Stimulated activated memory B cell treated with anti-CD40 and anti-IgM and Interleukin-4, amounts not matched to agents 10 μg/mL and 1 μg/mL and 100 μg/mL, for 72 hours (primary cell): ENCODE data around the gene LRSAM1.

Experiments used
- ATAC-seq: fragments of 150-1000 bp; cut with Tn5 transposase; 2 replicates; pipeline ENCODE4 v1.10.0; 2021
- H3K27ac Mint-ChIP-seq: one replicate; pipeline ENCODE4 v1.8.0; 2022; ENCODE audit warnings: mild to moderate bottlenecking, mixed read lengths
- H3K27me3 Mint-ChIP-seq: one replicate; pipeline ENCODE4 v1.8.0; 2022; ENCODE audit warnings: mixed read lengths
- H3K36me3 Mint-ChIP-seq: one replicate; pipeline ENCODE4 v1.8.0; 2022; ENCODE audit warnings: mixed read lengths
- H3K4me1 Mint-ChIP-seq: one replicate; pipeline ENCODE4 v1.8.0; 2022; ENCODE audit warnings: mixed read lengths
- H3K4me3 Mint-ChIP-seq: one replicate; pipeline ENCODE4 v1.8.0; 2022; ENCODE audit warnings: mild to moderate bottlenecking, moderate library complexity, mixed read lengths
- H3K9me3 Mint-ChIP-seq: one replicate; pipeline ENCODE4 v1.8.0; 2022; ENCODE audit warnings: mixed read lengths

Gene LRSAM1

GRCh38 chr9:127421057-127421456 lies 30.3 kb upstream of the LRSAM1 start:
- no peak for ATAC-seq
- H3K36me3 Mint-ChIP-seq = peaks cover 5% of the 10 kb centered on the region
- H3K4me3 Mint-ChIP-seq = no peak overlapping the region
- H3K9me3 Mint-ChIP-seq = no peaks in the 10 kb centered on the region
- no peaks in the 10 kb centered on the region for H3K27me3 Mint-ChIP-seq
- peaks cover 41% of the 10 kb centered on the region for H3K4me1 Mint-ChIP-seq
- no peak overlapping the region for H3K27ac Mint-ChIP-seq

GRCh38 chr9:127422133-127422782 lies 29.1 kb upstream of the LRSAM1 start:
- Mint-ChIP-seq H3K27ac (peak overlapping the region; percentile 98), H3K9me3 (no peaks in the 10 kb centered on the region), H3K4me3 (no peak overlapping the region), H3K36me3 (peaks cover 13% of the 10 kb centered on the region), H3K4me1 (peaks cover 52% of the 10 kb centered on the region), H3K27me3 (no peaks in the 10 kb centered on the region)
- no peak for ATAC-seq

- H3K4me1 Mint-ChIP-seq = peaks cover 52% of the 10 kb centered on the region
- H3K27me3 Mint-ChIP-seq = no peaks in the 10 kb centered on the region
- peak overlapping the region; percentile 98 for H3K27ac Mint-ChIP-seq
- peak overlapping the region; percentile 97 for H3K4me3 Mint-ChIP-seq
- no peak for ATAC-seq
- peaks cover 14% of the 10 kb centered on the region for H3K36me3 Mint-ChIP-seq
- H3K9me3 Mint-ChIP-seq = no peaks in the 10 kb centered on the region
Measured at GRCh38 chr9:127422787-127423186, 28.5 kb upstream of the LRSAM1 start.

GRCh38 chr9:127423476-127423933 lies 27.8 kb upstream of the LRSAM1 start:
- Mint-ChIP-seq H3K9me3 (no peaks in the 10 kb centered on the region), H3K4me3 (peak overlapping the region; percentile 97), H3K27ac (peak overlapping the region; percentile 98), H3K27me3 (no peaks in the 10 kb centered on the region), H3K4me1 (peaks cover 51% of the 10 kb centered on the region), H3K36me3 (peaks cover 21% of the 10 kb centered on the region)
- ATAC-seq = no peak

- H3K36me3 Mint-ChIP-seq = peaks cover 22% of the 10 kb centered on the region
- H3K4me1 Mint-ChIP-seq = peaks cover 46% of the 10 kb centered on the region
- peak within 1 kb of the TSS; percentile 98 for H3K27ac Mint-ChIP-seq
- H3K27me3 Mint-ChIP-seq = no peaks in the 10 kb centered on the region
- peak within 1 kb of the TSS; percentile 97 for H3K4me3 Mint-ChIP-seq
- ATAC-seq = peak; percentile 95
- no peaks in the 10 kb centered on the region for H3K9me3 Mint-ChIP-seq
Measured at GRCh38 chr9:127423934-127424675, 27.2 kb upstream of the LRSAM1 start, which contains the start of gene ZNF79. Gene ZNF79, plus strand, starts transcription at chr9:127424382. Its CDS starts 406 bp downstream, at chr9:127424788.

GRCh38 chr9:127424676-127424999 lies 26.7 kb upstream of the LRSAM1 start:
- H3K9me3 Mint-ChIP-seq = no peaks in the 10 kb centered on the region
- H3K4me3 Mint-ChIP-seq = peak overlapping the region; percentile 97
- peaks cover 46% of the 10 kb centered on the region for H3K4me1 Mint-ChIP-seq
- no peaks in the 10 kb centered on the region for H3K27me3 Mint-ChIP-seq
- H3K36me3 Mint-ChIP-seq = peaks cover 23% of the 10 kb centered on the region
- H3K27ac Mint-ChIP-seq = peak overlapping the region; percentile 98
- ATAC-seq = peak; percentile 48

- Mint-ChIP-seq H3K4me1 (peaks cover 46% of the 10 kb centered on the region), H3K9me3 (no peaks in the 10 kb centered on the region), H3K27me3 (no peaks in the 10 kb centered on the region), H3K27ac (peak overlapping the region; percentile 53), H3K4me3 (peak overlapping the region; percentile 5), H3K36me3 (peaks cover 39% of the 10 kb centered on the region)
- no peak for ATAC-seq
Measured at GRCh38 chr9:127426756-127427155, 24.6 kb upstream of the LRSAM1 start.

- Mint-ChIP-seq H3K4me3 (no peak overlapping the region), H3K27ac (no peak overlapping the region)
- no peak for ATAC-seq
Measured at GRCh38 chr9:127428348-127428747, 23.0 kb upstream of the LRSAM1 start.

GRCh38 chr9:127430415-127430814 lies 20.9 kb upstream of the LRSAM1 start:
- ATAC-seq = no peak
- peaks cover 70% of the 10 kb centered on the region for H3K36me3 Mint-ChIP-seq
- no peaks in the 10 kb centered on the region for H3K27me3 Mint-ChIP-seq
- peaks cover 15% of the 10 kb centered on the region for H3K4me1 Mint-ChIP-seq
- H3K27ac Mint-ChIP-seq = no peak overlapping the region
- H3K4me3 Mint-ChIP-seq = no peak overlapping the region
- no peaks in the 10 kb centered on the region for H3K9me3 Mint-ChIP-seq

More at GRCh38 chr9:127428348-127428747, 23.0 kb upstream of the LRSAM1 start:
- Mint-ChIP-seq H3K4me1 (peaks cover 31% of the 10 kb centered on the region), H3K27me3 (no peaks in the 10 kb centered on the region), H3K36me3 (peaks cover 50% of the 10 kb centered on the region), H3K9me3 (no peaks in the 10 kb centered on the region)

- H3K27me3 Mint-ChIP-seq = no peaks in the 10 kb centered on the region
- H3K36me3 Mint-ChIP-seq = peaks cover 88% of the 10 kb centered on the region
- ATAC-seq = no peak
- H3K4me3 Mint-ChIP-seq = no peak overlapping the region
- no peaks in the 10 kb centered on the region for H3K4me1 Mint-ChIP-seq
- no peaks in the 10 kb centered on the region for H3K9me3 Mint-ChIP-seq
- no peak overlapping the region for H3K27ac Mint-ChIP-seq
Measured at GRCh38 chr9:127437497-127438264, 13.6 kb upstream of the LRSAM1 start.

GRCh38 chr9:127438394-127438793 lies 12.9 kb upstream of the LRSAM1 start:
- no peak for ATAC-seq
- Mint-ChIP-seq H3K4me1 (no peaks in the 10 kb centered on the region), H3K27me3 (no peaks in the 10 kb centered on the region), H3K27ac (no peak overlapping the region), H3K4me3 (no peak overlapping the region), H3K36me3 (peaks cover 88% of the 10 kb centered on the region), H3K9me3 (no peaks in the 10 kb centered on the region)

GRCh38 chr9:127444283-127444920 lies 6.9 kb upstream of the LRSAM1 start:
- no peaks in the 10 kb centered on the region for H3K27me3 Mint-ChIP-seq
- H3K4me1 Mint-ChIP-seq = peaks cover 11% of the 10 kb centered on the region
- no peak overlapping the region for H3K4me3 Mint-ChIP-seq
- peaks cover 10% of the 10 kb centered on the region for H3K9me3 Mint-ChIP-seq
- no peak for ATAC-seq
- H3K36me3 Mint-ChIP-seq = peaks cover 97% of the 10 kb centered on the region
- no peak overlapping the region for H3K27ac Mint-ChIP-seq

GRCh38 chr9:127444921-127445850 lies 6.1 kb upstream of the LRSAM1 start:
- Mint-ChIP-seq H3K9me3 (peaks cover 10% of the 10 kb centered on the region), H3K4me1 (peaks cover 19% of the 10 kb centered on the region), H3K36me3 (peaks cover 99% of the 10 kb centered on the region), H3K4me3 (no peak overlapping the region), H3K27me3 (no peaks in the 10 kb centered on the region), H3K27ac (no peak overlapping the region)
- ATAC-seq = no peak
